Lower leg skin (tissue), 3 donors: Measurements from ENCODE around the gene SCYGR4.

ENCODE experiments used
- CTCF ChIP-seq, 3 donors: fragments of 450-650 bp; IDR thresholded peaks; one replicate each; pipeline ENCODE4 v1.5.1; 2016; ENCODE audit warnings: antibody characterized with exemption in 3 of 3, mild to moderate bottlenecking in 3 of 3, moderate library complexity in 2 of 3
- POLR2A ChIP-seq, 2 donors: fragments of 450-650 bp; IDR thresholded peaks; one replicate each; pipeline ENCODE4 v1.6.1; 2016 to 2017; ENCODE audit warnings: antibody characterized with exemption in 2 of 2, mild to moderate bottlenecking in 1 of 2, moderate library complexity in 1 of 2

GRCh38 chr2:227576812-227577211 lies 40.5 kb upstream of the SCYGR4 start:
- TF ChIP-seq CTCF (IDR thresholded peaks at IDR 0.05) (no peak), POLR2A (IDR thresholded peaks at IDR 0.05) (no peak)
